AG04450 (cell line): Measurements from ENCODE around the gene DVL3. TPM values are rescaled to one million over a fixed set of nuclear protein-coding genes. Genes with fewer than 3 reads are reported as not detected.
A peak's percentile ranks its signal among the peaks of the same experiment; 100 is the strongest.

Experiments
- CTCF ChIA-PET: fragments of 300-600, 350-600 bp; formaldehyde crosslinking; extraction: SDS; loops from one replicate; lab custom pipeline; 2022; ENCODE audit warnings: antibody characterized with exemption, inconsistent platforms; lab: Charles Lee
- POLR2A ChIA-PET: fragments of 350-600 bp; formaldehyde crosslinking; extraction: SDS; loops from one replicate; lab custom pipeline; 2021; ENCODE audit warnings: antibody characterized with exemption, inconsistent platforms; lab: Yijun Ruan, JAX
- DNase-seq: peaks from one replicate; pipeline ENCODE4 v3.0.0-alpha.2; 2011; ENCODE audit warnings: low read depth, low spot score
- H3K27ac ChIP-seq: one replicate; pipeline ENCODE4 v1.5.1; 2012; ENCODE audit warnings: low read depth, low read length, control low read depth
- H3K27me3 ChIP-seq: one replicate; pipeline ENCODE4 v1.6.0; 2012; ENCODE audit warnings: low read length; ENCODE audit not compliant: control insufficient read depth, insufficient read depth
- H3K4me3 ChIP-seq: 2 replicates; pipeline ENCODE4 v1.5.1; 2011; ENCODE audit warnings: mild to moderate bottlenecking, low read depth, low read length, control low read depth
- H3K9me3 ChIP-seq: 2 replicates; pipeline ENCODE4 v1.5.1; 2012; ENCODE audit warnings: low read length; ENCODE audit not compliant: control insufficient read depth, insufficient read depth
- CTCF ChIP-seq: IDR thresholded peaks from 2 replicates; pipeline ENCODE4 v1.5.1; 2011; ENCODE audit warnings: low read depth, low read length, control low read depth, inconsistent platforms
- polyA plus RNA-seq: library from polyadenylated mRNA; depleted of rRNA; stranded (reverse); fragments of >200 nt; gene quantifications from 2 replicates; pipeline ENCODE4 v1.2.3, GENCODE V29; 2011

The DVL3 gene
- polyA plus RNA-seq, 1 experiment = 29.7 TPM

DNA sequence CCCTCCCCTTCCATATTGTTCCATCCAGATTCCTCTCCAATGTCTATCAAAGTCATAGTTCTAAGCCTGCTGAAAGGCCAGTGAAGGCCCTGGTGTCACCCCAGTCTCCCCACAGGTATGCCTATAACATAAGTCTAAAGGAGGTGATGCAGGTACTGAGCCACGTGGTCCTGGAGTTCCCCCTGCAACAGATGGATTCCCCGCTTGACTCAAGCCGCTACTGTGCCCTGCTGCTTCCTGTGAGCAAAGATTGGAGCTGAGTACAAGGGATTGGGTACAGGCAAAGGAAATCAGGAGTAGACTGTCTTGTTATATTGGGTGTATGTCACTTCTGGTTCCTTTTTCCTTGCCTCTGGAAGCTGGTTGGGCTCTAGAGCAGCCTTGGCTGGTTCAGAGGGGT, 11.8 kb upstream of the DVL3 start:
- Histone ChIP-seq H3K4me3 (no peak overlapping the region), H3K9me3 (no peaks in the 10 kb centered on the region), H3K27ac (no peak overlapping the region), H3K27me3 (no peaks in the 10 kb centered on the region)
- ChIA-PET POLR2A (interaction anchor here (0.6 kb wide), 1 partner anchor 48 kb away, joined by 5 read pairs; no protein-coding TSS in a partner anchor), CTCF (interaction anchor here (1.3 kb wide), 1 partner anchor 107 kb away, joined by 4 read pairs; the partner anchor contains the start of gene EEF1AKMT4)
- TF ChIP-seq CTCF = no peak
- DNase-seq = no peak

DNA sequence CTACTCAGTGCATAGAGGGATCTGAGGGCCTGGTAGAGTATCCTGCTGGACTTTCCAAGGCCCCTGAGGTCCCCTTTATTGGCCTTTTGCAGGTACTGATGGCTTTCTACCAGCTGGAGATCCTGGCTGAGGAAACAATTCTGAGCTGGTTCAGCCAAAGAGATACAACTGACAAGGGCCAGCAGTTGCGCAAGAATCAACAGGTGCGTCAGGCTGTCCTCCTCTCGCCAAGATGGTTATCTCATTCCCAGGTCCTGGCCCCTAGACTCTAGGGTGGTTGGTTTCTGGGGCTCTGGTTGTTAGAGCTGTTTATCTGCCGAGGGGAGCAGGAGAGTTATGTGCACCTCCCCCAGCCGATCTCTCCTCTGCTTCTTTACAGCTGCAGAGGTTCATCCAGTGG, 10.7 kb upstream of the DVL3 start:
- Histone ChIP-seq H3K27ac (peak overlapping the region; percentile 39), H3K27me3 (no peaks in the 10 kb centered on the region), H3K9me3 (no peaks in the 10 kb centered on the region), H3K4me3 (no peak overlapping the region)
- ChIA-PET CTCF (interaction anchor here (0.9 to 2.5 kb wide), 6 partner anchors 9 to 249 kb away, joined by 3 to 10 read pairs (median 4); partner anchors contain the start of genes EEF1AKMT4 and EIF2B5), POLR2A (interaction anchor here (1.6 to 2.2 kb wide), 3 partner anchors 10 to 32 kb away, joined by 6 to 9 read pairs (median 8); partner anchors contain the start of genes DVL3 and EIF2B5)
- no peak for DNase-seq
- no peak for TF ChIP-seq CTCF

- POLR2A ChIA-PET = interaction anchor here (0.6 to 2.2 kb wide), 4 partner anchors 10 to 95 kb away, joined by 3 to 9 read pairs (median 7); partner anchors contain the start of genes DVL3 and EIF2B5
- no peaks in the 10 kb centered on the region for H3K9me3 ChIP-seq
- H3K27me3 ChIP-seq = no peaks in the 10 kb centered on the region
- CTCF ChIA-PET = interaction anchor here (0.6 to 2.5 kb wide), 10 partner anchors 10 to 249 kb away, joined by 3 to 10 read pairs (median 4); partner anchors contain the start of genes EEF1AKMT4 and EIF2B5
- no peak for DNase-seq
- no peak overlapping the region for H3K4me3 ChIP-seq
- peak overlapping the region; percentile 39 for H3K27ac ChIP-seq
- TF ChIP-seq CTCF = peak; percentile 48
These were observed 10.1 kb upstream of the DVL3 start for GRCh38 chr3:184145111-184145524.

- H3K9me3 ChIP-seq = no peaks in the 10 kb centered on the region
- H3K27me3 ChIP-seq = no peaks in the 10 kb centered on the region
- no peak for TF ChIP-seq CTCF
- CTCF ChIA-PET = interaction anchor here (0.6 to 2.5 kb wide), 6 partner anchors 11 to 144 kb away, joined by 3 to 7 read pairs (median 4); partner anchors contain the start of genes EEF1AKMT4 and EIF2B5
- no peak overlapping the region for H3K4me3 ChIP-seq
- no peak for DNase-seq
- H3K27ac ChIP-seq = no peak overlapping the region
- POLR2A ChIA-PET = interaction anchor here (1.6 to 2.2 kb wide), 3 partner anchors 10 to 31 kb away, joined by 6 to 9 read pairs (median 8); partner anchors contain the start of genes DVL3 and EIF2B5
These were observed 9.4 kb upstream of the DVL3 start for GRCh38 chr3:184145751-184146270.

DNA sequence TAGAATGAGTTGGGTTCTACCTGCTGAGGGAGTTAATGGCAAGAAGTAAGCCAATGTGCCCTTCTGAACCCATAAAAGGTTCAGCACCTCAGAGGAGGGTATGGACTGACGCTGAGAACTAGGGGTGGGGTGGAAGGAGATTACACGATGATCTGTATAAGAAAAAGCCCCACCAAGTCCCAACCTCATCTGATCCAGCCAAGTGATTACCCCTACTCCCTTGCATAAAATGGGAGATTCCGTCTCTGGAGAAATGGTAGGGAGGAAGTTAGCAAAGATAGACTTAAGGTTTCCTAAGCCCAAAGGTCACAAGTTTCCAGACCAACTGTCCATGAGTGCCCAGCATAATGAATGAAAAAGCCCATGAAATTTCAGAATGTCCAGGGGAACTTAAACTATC, 7.1 kb upstream of the DVL3 start:
- no peaks in the 10 kb centered on the region for H3K9me3 ChIP-seq
- no peaks in the 10 kb centered on the region for H3K27me3 ChIP-seq
- POLR2A ChIA-PET = no interaction called here
- H3K27ac ChIP-seq = no peak overlapping the region
- no peak overlapping the region for H3K4me3 ChIP-seq
- CTCF ChIA-PET = no interaction called here
- TF ChIP-seq CTCF = no peak
- DNase-seq = no peak
